ENCODE results near the gene SIGLEC9. TPM values are rescaled to one million over a fixed set of nuclear protein-coding genes. Genes with fewer than 3 reads are reported as not detected.

The SIGLEC9 gene
- total RNA-seq, 2 donors from 2014 or later = 0.33 to 1.3 TPM

DNA sequence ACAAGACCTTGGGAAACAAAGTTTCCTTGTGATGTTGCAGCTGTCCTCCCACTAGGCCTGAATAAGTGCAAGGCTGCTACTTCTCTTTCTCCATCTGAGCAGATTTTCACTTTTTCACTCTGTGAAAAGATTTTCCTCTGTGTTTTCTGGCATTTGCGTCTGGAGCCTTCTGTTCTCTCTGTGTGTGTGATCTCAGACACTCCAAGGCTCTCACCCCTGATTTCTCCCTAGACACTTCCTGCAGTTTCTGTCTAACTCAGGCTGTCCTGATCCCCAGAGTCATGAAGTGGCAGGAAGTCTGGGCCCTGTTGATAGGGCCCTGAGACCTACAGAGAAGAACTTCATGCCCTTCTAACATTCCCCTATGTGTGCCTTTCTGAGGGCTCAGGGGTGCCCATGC lies 54.5 kb downstream of the SIGLEC9 start:
- H3K36me3 ChIP-seq (replicated peaks in 1 of 2; ENCODE audit: insufficient read depth in 1 of 2, low read depth in 2 of 2) = no peaks in the 10 kb centered on the region
- no peaks in the 10 kb centered on the region for H3K27me3 ChIP-seq
- intact Hi-C loops (cut with DNase I) = no loop called here
- DNase-seq = no peak
- 14 to 19% methylated on average over 1 of the region's 1 CpG for WGBS, 2 donors
- H3K4me1 ChIP-seq = no peaks in the 10 kb centered on the region
- no peak for TF ChIP-seq POLR2A (IDR thresholded peaks at IDR 0.05)
- TF ChIP-seq, protein P1, sequence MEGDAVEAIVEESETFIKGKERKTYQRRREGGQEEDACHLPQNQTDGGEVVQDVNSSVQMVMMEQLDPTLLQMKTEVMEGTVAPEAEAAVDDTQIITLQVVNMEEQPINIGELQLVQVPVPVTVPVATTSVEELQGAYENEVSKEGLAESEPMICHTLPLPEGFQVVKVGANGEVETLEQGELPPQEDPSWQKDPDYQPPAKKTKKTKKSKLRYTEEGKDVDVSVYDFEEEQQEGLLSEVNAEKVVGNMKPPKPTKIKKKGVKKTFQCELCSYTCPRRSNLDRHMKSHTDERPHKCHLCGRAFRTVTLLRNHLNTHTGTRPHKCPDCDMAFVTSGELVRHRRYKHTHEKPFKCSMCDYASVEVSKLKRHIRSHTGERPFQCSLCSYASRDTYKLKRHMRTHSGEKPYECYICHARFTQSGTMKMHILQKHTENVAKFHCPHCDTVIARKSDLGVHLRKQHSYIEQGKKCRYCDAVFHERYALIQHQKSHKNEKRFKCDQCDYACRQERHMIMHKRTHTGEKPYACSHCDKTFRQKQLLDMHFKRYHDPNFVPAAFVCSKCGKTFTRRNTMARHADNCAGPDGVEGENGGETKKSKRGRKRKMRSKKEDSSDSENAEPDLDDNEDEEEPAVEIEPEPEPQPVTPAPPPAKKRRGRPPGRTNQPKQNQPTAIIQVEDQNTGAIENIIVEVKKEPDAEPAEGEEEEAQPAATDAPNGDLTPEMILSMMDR (IDR thresholded peaks at IDR 0.05) = no peak
- H3K9me3 ChIP-seq = no peaks in the 10 kb centered on the region
- no peak for ATAC-seq
- H3K27ac ChIP-seq = no peak overlapping the region
- H3K4me3 ChIP-seq = no peak overlapping the region

Other genes with a start within 250 kb of the SIGLEC9 start
- not detected for gene KLK4, start 213.5 kb upstream of the SIGLEC9 start, total RNA-seq
- gene KLK5, start 171.9 kb upstream of the SIGLEC9 start, total RNA-seq = not detected
- gene KLK6, start 155.3 kb upstream of the SIGLEC9 start, total RNA-seq = not detected
- 1 to 10 TPM in 1 of 2 donors, not detected in 1; 4.2 TPM for gene KLK7, start 141.0 kb upstream of the SIGLEC9 start, total RNA-seq
- not detected for gene KLK8, start 123.3 kb upstream of the SIGLEC9 start, total RNA-seq
- gene KLK10, start 105.2 kb upstream of the SIGLEC9 start, total RNA-seq = not detected
- 10 to 100 TPM; 18.4 to 44.8 TPM for gene KLK11, start 98.3 kb upstream of the SIGLEC9 start, total RNA-seq
- gene KLK12, start 89.9 kb upstream of the SIGLEC9 start, total RNA-seq = not detected
- 10 to 100 TPM in 1 of 2 donors, under 1 TPM in 1; 0.52 to 31.6 TPM for gene KLK13, start 59.8 kb upstream of the SIGLEC9 start, total RNA-seq
- not detected for gene KLK14, start 42.0 kb upstream of the SIGLEC9 start, total RNA-seq
- gene CTU1, start 16.5 kb upstream of the SIGLEC9 start, total RNA-seq = 10 to 100 TPM in 1 of 2 donors, 1 to 10 TPM in 1; 6.0 to 32.3 TPM
- not detected for gene SIGLEC7, start 17.4 kb downstream of the SIGLEC9 start, total RNA-seq
- 1 to 10 TPM; 1.3 TPM for gene CD33, start 100.2 kb downstream of the SIGLEC9 start, total RNA-seq
- gene SIGLECL1, start 126.2 kb downstream of the SIGLEC9 start, total RNA-seq = not detected
- gene IGLON5, start 186.7 kb downstream of the SIGLEC9 start, total RNA-seq = not detected
- gene VSIG10L, start 217.2 kb downstream of the SIGLEC9 start, total RNA-seq = 1 to 10 TPM in 1 of 2 donors, under 1 TPM in 1; 0.78 to 1.3 TPM
- 10 to 100 TPM; 58.7 to 61.5 TPM for gene ETFB, start 241.5 kb downstream of the SIGLEC9 start, total RNA-seq
- gene CLDND2, start 244.1 kb downstream of the SIGLEC9 start, total RNA-seq = not detected
- gene NKG7, start 247.7 kb downstream of the SIGLEC9 start, total RNA-seq = not detected